ENCODE results near the gene TESK2.
"Not testable (repeated sequence)": the region's sequence is repeated elsewhere in the genome, so short reads cannot be mapped to it uniquely, and the experiment has no call there.

The TESK2 gene

DNA sequence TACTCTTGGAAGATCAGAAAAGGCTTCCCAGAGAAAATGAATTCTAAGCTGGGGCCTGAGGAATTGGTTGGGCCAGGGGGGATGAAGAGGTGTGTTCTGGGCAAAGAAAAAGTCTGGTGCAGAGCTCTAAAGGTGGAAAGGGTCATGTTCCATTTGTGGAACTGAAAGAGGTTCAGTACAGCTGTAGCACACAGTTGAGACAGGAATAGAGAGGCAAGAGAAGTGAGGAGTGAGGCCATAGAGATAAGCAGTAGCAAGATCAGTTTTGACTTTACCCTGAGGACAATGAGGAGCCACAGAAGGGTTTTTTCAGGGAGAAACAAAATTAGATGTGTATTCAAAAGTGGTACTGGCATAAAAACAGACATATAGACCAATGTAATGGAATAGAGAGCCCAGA, 120.4 kb downstream of the TESK2 start:
- no peak for DNase-seq

DNA sequence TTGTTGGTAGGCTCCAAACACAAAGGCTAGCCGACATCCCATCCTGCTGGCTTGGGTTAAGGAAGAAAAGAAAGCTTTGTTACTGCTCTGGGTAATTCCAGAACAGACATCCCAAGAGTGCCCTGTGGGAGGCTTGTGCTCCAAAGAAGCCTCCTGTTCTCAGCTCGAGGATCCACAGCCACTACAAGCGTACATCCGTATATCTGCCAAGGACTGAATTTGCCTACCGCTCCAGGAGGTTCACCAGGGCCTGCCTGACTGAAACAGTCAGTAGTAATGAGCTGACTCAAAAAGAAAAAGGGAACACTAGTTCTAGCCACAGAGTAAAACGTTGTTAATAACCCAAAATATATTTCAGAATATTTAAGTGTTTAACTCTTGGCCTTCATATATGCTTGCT, 125.9 kb downstream of the TESK2 start:
- DNase-seq, result no peak

DNA sequence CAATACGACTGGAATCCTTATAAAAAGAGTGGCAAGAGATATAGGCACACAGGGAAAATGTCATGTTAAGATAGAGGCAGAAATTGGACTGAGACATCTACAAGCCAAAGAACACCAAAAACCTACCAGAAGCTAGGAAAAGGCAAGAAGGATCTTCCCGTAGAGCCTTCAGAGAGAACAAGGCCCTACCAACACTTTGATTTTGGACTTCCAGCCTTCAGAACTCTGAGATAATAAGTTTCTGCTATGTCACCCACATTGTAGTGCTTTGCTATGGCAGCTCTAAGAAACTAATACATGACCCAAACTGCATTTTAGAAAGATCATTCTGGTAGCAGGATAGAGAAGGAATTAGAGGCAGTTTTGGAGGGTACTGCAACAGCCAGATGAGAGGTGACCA, 126.7 kb downstream of the TESK2 start:
- DNase-seq, result no peak

DNA sequence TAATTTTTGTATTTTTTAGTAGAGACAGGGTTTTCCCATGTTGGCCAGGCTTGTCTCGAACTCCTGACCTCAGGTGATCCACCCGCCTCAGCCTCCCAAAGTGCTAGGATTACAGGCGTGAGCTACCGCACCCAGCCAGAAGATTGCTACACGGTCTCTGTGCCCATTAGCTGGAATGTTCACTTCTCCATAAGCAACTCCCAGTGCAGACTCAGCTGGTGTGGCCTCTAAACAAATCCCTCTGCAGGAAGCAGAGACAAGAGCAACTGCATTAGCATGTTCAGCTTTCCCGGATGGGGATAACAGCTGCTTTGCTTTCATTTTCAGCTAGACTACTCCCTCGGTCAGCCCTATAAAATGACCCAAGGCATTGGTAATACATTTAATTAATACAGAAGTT, 130.0 kb downstream of the TESK2 start:
- not testable (repeated sequence) for DNase-seq

DNA sequence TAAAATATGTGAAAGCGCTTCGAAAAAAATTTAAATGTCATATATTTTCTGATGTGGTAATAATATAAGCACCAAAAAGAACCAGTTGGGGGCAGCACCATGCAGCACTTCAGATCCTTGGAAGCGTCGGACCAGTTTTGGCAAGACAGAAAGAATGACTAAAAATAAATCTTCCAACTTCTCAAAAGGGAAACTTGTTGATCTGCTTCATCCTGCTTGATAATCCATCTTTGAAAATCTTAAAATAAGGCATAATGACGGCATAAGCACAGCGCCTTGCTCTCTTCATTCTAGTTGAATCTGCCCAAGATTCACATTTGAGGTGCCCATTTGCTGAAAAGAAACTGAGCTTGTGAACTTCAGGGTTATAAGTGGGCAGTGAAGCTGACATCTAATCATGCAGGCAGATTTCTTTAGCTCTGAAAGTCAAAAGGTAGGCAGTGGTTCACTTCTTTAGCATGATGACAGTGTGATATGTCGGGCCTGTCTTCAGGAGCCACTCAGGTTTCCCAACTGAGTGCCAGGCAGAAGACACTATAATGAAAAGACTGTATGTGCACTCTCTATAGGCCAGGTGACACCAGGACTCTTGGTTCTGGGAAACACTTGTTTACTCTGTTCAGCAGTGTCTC, 131.0 kb downstream of the TESK2 start:
- DNase-seq, result no peak

DNA sequence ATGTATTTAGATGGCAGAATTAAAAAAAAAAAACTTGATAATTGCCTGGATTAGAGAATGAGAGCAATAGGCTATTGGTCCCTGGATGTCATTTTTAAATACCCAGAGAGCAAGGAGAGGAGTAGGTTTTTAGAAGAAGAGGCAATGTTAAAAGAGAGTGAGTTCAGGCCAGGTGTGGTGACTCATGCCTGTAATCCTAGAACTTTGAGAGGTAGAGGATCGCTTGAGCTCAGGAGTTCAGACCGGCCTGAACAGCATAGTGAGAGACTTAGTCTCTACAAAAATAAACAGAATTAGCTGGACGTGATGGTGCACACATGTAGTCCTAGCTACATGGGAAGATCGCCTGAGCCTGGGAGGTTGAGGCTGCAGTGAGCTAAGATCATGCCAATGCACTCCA, 134.8 kb downstream of the TESK2 start:
- no peak for DNase-seq

DNA sequence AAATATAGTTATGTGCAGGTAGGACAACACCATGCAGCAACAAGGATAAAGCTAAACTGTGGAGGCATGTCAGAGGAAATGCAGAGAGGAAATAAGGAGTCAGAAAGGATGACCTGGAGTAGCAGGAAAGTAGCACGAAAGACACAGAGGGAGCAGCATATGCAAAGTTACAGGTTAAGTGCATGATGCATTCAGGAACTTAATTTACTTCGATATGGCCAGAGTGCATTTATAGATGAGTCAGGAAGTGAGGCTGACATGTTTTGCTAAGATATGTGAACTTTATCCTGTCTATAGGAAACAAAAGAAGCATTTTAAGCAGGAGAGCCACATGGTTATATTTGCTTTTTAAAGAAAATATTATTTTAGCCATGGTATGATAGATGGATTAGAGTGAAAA, 135.3 kb downstream of the TESK2 start:
- no peak for DNase-seq

DNA sequence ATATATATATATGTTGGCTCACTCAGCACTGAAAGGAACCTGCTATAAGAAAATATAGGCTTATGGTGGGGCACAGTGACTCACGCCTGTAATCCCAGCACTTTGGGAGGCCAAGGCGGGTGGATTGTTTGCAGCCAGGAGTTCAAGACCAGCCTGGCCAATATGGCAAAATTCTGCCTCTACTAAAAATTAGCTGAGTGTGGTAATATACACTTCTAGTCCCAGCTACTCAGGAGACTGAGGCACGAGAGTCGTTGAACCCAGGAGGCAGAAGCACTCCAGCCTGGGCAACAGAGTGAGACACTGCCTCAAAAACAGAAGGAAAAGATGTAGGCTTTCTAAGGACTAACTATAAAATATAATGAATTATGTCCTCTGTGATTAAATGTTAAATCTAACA, 136.1 kb downstream of the TESK2 start:
- no peak for DNase-seq

DNA sequence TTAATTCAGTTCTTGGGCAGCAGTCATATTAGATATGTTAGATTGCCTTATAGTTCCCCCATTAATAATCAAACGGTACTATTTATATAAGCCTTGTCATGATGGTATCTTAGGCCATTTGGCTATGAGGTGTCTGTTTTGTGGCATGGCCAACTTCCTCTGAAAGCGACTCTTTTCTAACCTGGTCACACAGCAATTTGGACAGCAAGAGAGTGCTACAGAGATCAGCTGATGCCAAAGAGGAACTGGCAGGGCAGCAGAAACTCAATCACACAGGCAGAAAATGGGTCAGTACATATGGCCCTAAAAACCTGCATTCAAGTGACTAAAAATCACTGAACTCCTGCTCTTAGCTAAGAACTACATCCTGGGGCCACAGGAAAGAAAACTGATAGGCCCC, 137.3 kb downstream of the TESK2 start:
- DNase-seq, result no peak

DNA sequence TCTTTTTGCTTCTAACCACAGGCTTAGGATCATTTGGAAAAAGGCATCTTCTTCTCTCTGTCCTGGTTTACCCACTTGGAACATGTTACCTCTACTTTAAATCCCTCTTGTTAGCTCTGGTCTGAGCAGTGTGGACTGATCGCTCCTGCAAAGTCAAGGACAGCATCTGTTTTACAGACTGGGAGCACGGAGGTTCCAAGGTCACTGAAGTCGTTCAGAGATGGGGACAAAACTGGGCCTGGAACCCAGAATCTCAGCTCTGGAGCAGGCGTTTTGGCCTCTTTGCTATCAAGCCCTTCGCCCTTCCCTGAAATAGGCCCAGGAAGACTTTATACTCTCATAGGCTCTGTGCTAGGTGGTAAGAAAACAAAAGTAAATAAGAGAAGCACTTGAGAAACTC, 139.5 kb downstream of the TESK2 start:
- no peak for DNase-seq

DNA sequence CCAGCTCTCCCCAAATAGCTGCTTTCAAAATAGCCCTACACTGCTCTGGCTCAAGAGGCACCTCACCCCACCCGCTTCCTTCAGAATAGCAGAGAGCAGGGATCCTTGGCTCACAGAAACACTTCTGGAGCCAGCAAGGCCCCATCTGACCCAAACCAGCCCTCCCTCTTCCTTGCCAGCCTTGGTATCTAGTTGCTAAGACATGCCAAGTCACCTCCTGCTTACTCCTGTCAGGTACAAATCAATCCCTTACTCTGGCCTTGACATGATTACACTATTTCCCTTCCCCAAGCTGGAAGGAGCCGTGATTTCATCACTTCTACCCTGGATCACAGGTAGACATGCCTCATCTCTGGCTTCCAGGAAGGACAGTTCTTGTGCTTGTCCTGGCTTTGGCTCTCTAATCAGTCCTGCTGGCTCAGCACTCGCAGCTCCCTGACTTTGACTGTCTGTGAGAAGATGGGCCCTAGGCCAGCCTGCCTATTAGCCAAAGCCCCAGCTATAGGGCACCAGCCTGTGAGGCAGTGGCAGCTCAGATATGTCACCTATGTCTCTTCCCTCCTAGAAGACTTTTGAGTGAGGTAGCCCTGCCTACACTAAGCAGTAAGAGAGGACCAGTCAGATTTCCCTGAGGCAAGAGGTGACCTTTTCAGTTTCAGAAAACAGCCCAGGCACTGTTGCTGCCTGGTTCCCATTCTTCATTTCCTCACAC, 141.8 kb downstream of the TESK2 start:
- no peak for DNase-seq

DNA sequence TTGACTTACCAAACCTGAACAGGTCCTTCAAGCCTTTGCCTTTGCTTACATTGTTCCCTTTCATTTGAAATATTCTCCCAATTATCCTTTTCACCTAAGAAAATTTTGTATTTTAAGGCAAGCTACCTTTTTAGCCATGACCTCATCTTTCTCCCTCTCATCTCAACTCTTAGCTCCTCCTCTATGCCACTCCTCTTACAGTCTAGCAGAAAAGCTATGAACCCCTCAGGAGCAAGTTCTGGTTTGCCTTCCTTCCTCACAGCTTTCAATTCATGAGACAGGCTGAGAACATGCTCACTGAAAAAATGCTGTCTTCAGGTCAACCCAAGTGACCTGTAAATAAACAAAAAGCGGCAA, 142.4 kb downstream of the TESK2 start:
- no peak for DNase-seq

DNA sequence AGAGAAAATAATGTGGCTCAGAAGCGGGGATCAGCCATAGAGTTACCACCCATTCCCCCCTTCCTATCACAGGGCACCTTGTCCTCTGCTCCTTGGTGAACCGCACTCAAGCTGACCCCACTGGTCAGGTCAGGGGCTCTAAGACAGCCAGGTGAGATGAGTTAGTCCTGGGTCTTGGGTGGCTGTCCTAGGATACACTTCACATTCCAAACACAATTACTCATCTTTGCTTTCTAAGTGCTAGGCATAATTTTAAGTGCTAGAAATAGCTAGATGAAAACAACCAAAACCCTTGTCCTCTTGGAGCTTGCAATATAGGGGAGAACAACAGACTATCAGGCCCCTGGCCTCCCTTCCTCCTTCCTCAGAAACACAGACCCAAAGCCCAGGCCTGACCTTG, 142.9 kb downstream of the TESK2 start:
- no peak for DNase-seq

DNA sequence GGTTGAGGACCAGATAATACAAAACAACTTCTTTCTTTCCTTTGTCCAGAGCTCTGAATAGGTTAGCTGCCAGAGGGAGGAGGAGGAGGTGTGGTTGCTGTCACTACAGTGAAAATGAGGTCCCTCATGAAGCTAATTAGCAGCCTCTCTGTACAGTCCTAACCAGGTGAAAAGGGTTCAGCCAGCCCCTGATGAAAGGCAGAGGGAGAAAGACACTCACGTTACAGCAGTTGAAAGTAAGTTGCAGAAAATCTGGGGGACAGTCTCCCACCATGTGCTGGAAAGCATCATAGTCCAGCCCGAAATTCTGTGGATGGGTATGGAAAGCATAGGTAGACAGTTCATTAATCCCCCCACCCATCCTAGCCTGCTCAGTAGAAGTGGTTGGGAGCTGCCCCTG, 144.5 kb downstream of the TESK2 start:
- DNase-seq, result no peak

DNA sequence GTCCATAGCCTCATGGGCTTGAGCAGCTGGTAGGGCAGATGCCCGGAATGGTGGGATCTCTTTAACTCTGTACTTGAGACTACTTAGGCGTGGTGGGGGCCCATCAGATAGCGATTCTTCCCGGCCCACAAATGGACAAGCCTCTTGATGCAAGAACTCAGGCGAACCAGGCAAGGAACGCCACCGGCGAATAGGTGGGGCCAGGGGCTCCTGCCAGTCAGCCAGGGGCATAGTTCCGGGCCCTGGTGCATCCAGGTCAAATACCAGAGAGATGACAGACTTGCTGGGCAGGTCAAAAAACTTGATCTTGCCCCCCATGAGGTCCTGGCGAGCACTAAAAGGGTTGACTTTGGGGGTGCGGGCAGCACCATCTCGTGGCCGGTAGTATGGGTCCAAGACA, 145.9 kb downstream of the TESK2 start:
- no peak for DNase-seq

DNA sequence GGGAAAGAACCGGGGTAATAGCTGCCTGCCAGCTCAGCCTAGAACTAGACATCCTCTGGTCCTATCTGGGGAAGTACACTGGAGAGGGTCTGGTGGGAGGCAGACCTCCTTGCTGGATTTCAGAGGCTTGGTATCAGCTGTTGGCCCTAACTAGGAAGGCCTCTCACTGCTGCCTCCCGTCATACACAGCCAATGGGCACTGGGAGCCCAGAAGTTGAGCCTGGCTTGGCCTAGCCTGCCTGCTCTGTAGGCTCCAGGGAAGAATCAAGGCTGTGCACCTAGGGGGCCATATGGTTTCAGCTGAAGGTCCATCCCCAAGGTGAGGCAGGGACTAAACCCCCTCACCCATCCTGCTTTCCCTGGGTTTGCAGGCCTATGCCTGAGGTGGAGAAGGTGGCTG, 146.5 kb downstream of the TESK2 start:
- no peak for DNase-seq

DNA sequence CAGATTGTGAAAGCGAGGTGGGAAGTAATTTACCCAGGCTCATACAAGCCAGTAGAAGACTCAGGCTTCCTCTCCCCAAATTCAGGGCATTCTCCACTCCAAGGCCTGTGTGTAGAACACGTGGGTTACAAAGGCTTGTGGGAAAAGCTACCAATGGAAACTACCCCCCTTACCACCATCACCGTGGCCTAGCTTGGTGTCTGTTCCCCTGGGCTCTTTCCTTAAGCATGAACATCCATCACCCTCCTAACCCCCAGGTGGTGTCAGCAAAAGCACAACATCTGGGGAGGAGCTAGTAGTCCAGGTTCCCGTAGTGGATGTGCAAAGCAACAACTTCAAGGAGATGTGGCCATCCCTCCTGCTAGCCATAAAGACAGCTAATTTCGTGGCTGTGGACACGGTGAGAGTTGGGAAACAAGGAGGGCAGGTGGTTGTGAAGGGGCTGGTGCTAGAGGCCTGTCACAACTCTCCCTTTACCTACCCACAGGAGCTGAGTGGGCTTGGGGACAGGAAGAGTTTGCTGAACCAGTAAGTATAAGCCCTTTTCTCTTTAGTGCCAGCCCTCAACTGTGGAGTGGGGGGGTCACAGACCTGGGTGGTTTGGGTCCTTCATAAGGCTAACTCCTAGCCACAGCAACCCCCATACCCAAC, 150.0 kb downstream of the TESK2 start:
- DNase-seq, result no peak

DNA sequence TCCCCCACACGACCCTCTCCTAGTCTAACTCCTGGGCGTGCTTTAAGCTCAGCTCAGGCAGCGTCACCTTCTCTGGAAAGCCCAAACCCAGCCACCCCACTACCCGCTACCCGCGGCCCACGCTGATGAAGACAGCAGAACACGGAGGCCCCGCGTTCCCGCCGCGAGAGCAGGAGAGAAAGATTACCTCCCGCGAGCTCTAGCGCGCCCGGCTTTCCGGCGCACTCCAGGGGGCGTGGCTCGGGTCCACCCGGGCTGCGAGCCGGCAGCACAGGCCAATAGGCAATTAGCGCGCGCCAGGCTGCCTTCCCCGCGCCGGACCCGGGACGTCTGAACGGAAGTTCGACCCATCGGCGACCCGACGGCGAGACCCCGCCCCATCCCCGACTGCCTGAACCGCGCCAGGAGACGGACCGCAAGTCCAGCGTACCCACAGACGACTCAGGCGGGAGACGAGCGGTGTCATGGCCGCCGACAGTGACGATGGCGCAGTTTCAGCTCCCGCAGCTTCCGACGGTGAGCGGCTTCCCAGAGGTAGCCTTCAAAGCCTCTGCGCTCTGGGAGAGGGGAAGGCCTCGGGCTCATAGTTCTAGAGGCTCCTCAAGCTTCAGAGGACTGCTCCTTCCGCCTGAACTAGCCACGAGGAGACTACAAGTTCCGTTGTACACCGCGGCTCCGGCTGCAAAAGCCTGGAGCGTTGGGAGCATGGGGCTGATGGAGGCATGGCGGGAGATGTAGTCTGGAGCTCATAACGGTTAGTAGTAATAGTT, 151.0 kb downstream of the TESK2 start, which contains the start of the genes MUTYH and TOE1:
Gene MUTYH, minus strand, starts transcription at position 652 of the 770 bp plus-strand sequence. CDS start 5,935 bp downstream, outside the sequence.
Gene TOE1, plus strand, starts transcription at position 382 of the 770 bp plus-strand sequence. Its CDS starts 83 bp downstream, at position 465.
- peak; percentile 73 for DNase-seq

DNA sequence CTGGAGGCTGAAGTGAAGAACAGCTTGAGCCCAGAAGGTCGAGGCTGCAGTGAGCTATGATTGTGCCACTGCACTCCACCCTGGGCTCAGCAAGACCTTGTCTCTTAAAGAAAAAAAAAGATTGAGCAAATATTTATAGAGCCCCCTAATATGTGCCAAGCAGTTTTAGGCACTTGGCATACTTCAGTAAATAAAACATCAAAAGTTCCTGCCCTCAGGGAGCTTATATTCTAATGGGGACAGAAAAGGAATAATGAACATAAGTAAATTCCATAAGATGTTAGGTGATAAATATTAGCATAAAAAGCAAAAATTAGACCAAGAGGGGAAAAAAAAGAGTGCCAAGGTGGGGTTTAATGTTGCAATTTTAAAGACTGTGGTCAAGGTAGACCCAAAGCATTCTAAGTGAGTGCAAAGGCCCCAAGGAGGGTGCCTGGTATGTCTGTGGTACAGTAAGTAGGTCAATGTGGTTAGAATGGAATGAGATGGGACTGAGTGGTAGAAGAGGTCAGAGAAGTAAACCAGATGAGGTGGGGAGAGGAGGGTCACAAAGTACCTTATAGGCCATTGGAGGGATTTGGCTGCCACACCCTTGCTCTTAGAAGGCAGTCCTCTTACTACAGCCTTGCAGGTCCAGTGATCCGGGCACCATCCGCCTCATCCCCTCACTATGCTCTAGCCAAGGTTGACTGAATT, 153.2 kb downstream of the TESK2 start:
- no peak for DNase-seq

DNA sequence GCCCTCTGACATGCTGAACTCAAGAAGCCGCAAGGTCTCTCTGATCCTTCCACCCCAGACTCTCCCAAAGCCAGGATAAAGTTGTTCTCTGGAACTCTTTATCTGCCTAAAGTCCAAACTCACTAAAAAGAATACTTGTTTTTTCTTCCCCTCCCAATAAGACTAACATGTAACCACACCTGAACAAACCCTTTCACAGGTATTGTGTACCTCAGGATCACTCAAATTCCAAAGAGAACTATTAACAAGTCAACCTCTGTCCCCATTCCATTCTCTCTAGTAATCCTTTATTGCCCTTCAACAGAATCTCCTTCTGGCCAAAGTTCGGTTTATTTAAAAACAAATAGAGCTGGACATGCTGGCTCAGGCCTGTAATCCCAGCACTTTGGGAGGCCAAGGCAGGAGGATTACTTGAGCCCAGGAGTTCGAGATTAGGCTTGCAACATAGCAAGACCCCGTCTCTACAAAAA, 155.1 kb downstream of the TESK2 start:
- no peak for DNase-seq

DNA sequence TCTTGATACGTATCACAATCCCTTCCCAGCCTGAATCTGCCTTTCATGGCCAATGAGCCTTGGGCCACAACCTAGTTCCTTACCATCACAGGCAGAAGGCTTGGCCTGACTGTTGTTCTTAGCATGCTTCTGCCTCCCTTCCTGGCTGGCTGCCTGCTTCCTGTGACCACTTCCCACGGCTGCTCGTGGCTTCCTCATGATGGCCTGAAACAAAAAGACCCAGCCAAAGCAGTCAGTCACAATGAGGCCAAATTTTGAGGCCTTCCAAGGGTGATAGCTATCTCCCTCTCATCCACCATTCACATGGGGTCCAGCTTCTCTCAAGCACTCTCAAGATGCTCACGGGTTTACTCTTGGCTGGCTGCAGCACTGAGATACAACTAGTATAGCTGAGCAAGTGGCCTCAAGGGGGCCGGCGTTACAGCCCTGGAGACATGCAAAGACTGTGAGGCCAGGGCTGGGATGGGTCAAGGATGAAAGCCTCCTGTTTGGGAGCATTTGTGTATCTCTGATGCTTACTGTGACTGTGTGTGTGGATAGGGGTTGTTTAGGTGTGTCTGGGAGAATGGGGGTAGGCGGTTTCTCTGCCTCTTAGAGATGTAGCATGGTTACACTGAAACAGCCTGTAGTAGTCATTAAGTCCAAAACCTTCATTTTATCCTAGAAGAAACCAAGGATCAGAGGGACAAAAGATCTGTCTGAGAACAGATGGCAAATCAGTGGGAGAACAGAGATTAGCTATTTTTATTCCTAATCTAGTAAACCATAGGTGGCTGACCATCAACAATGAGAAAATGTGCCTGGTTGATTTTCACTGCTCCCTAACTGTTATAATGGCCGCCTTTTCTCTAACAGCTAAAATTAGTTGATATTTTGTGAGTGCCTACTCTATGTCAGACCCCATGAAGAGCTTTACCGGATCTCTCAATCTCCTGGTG, 156.4 kb downstream of the TESK2 start:
- DNase-seq, result no peak

DNA sequence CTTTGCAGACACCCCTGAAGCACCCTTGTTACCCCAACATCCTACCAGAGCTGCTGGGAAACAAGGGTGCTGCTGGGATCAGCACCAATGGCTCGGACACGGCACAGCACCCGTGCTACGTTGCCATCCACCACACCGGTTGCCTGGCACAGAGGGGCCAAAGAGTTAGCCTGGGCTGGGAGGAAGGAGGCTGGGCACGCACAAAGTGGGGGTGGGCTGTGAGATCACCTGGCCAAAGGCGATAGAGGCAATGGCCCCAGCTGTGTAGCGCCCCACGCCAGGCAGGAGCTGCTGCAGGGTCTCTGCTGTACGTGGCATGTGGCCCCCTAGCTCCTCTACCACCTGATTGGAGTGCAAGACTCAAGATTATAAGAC, 158.6 kb downstream of the TESK2 start:
- no peak for DNase-seq

All from SIG-M5 (cell line).